ENCODE data around the gene NR0B2. TPM values are rescaled to one million over a fixed set of nuclear protein-coding genes. Genes with fewer than 3 reads are reported as not detected.
"Not testable (repeated sequence)": the region's sequence is repeated elsewhere in the genome, so short reads cannot be mapped to it uniquely, and the experiment has no call there.

Gene NR0B2
- total and polyA plus RNA-seq, 2 experiments from 2014 or later: not detected

DNA sequence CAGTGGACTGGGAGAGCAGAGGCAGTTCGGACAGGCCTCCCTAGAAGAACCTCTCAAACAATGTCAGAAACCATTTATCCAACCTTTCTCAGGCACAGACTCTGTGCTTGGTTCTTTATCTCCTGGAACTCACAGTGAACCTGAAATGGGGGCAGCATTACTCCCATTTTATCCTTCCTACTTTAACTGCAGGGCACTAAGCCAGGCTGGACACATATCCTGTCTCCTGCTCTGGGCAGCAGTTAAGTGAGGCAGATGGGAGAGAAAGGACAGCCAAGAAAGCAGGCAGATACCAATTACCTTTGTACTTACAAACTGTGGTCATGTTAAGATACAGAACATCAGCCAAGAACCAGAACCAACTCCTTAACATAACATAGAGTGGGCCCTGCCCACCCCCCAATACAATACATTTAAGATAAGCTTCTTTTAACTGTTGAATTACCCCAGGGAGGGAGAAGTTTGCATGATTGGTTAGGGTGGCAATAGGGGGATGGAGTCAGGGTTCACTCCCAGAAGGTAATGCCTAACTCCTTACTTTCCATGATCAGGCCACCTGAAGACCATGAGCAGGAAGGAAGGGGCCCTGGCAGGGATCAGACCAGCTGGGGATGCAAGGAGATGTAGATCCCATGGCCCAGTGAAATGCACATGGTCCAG lies 35.6 kb upstream of the NR0B2 start:
- no peak overlapping the region for H3K4me2 ChIP-seq (ENCODE audit: unreplicated experiment)
- no peak overlapping the region for H3K9ac ChIP-seq
- no peaks in the 10 kb centered on the region for H4K20me1 ChIP-seq (ENCODE audit: insufficient read depth)
- TF ChIP-seq EZH2 (IDR thresholded peaks at IDR 0.05; ENCODE audit: insufficient read depth, poor library complexity, severe bottlenecking): no peak
- TF ChIP-seq EZH2phosphoT487 (IDR thresholded peaks at IDR 0.05; ENCODE audit: insufficient read depth, low read depth): no peak
- H3K9me2 ChIP-seq (ENCODE audit: insufficient read depth): no peaks in the 10 kb centered on the region
- peaks cover 18% of the 10 kb centered on the region; the same call in 1 of the 2 replicates for H3K36me3 ChIP-seq (ENCODE audit: low read depth)
- no peak overlapping the region for H2AFZ ChIP-seq
- no peaks in the 10 kb centered on the region for H3K27me3 ChIP-seq (replicated peaks; ENCODE audit: insufficient read depth)
- WGBS, 2 experiments (ENCODE audit: low coverage in 1 of 2, low lambda C conversion rate in 2 of 2, missing lambda C conversion rate in 2 of 2): 50 to 78% methylated on average over 1 of the region's 1 CpG
- no peaks in the 10 kb centered on the region for H3K4me1 ChIP-seq (ENCODE audit: insufficient read depth)
- H3K4me3 ChIP-seq: no peak overlapping the region
- DNase-seq: peak; percentile 18
- no peak overlapping the region for H3K27ac ChIP-seq
- H3K79me2 ChIP-seq (ENCODE audit: insufficient read depth): no peaks in the 10 kb centered on the region
- no peaks in the 10 kb centered on the region for H3K9me3 ChIP-seq (ENCODE audit: low read depth)
- peaks cover 12% of the 10 kb centered on the region; the same call in 1 of the 2 replicates for H3F3A ChIP-seq (ENCODE audit: insufficient read depth)
- in situ Hi-C loops (cut with MboI): no loop called here

DNA sequence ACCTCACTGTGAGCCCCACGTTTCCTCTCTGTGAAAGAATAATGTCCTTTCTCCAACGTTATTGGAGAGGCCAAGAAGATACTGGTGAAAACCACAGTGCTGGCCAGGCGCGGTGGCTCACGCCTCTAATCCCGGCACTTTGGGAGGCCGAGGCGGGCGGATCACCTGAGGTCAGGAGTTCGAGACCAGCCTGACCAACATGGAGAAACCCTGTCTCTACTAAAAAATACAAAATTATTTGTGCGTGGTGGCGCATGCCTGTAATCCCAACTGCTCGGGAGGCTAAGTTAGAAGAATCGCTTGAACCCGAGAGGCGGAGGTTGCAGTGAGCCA lies 34.9 kb upstream of the NR0B2 start:
- H3K9me2 ChIP-seq (ENCODE audit: insufficient read depth); H3K4me1 ChIP-seq (ENCODE audit: insufficient read depth); H3K9ac ChIP-seq; H3K4me3 ChIP-seq; H3K27ac ChIP-seq; H4K20me1 ChIP-seq (ENCODE audit: insufficient read depth); in situ Hi-C loops (cut with MboI); H3K27me3 ChIP-seq (replicated peaks; ENCODE audit: insufficient read depth); H3K4me2 ChIP-seq (ENCODE audit: unreplicated experiment); H3K79me2 ChIP-seq (ENCODE audit: insufficient read depth); DNase-seq; H2AFZ ChIP-seq; H3K9me3 ChIP-seq (ENCODE audit: low read depth): not testable (repeated sequence)
- Histone ChIP-seq H3K36me3 (ENCODE audit: low read depth) (peaks cover 21% of the 10 kb centered on the region; the same call in 1 of the 2 replicates), H3F3A (ENCODE audit: insufficient read depth) (peaks cover 12% of the 10 kb centered on the region; the same call in 1 of the 2 replicates)
- WGBS, 2 experiments (ENCODE audit: low coverage in 1 of 2, low lambda C conversion rate in 2 of 2, missing lambda C conversion rate in 2 of 2): 92% methylated on average over 16 of the region's 16 CpGs

DNA sequence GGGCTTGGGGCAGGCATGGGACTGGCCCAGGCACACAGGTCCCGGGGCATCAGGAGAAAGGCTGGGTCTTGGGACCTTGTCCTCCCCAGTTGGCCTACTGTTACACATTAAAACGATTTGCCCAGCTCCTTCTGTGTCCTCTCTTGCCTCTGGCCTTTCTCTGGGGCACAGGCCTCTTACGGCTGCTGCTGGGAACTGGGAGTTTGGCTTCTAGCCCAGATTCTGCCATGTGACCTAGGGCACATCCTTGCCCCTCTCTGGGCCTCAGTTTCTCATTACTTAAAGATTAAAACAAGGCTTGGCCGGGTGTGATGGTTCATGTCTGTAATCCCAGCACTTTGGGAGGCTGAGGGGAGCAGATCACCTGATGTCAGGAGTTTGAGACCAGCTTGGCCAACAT lies 32.5 kb upstream of the NR0B2 start:
- Histone ChIP-seq H3K4me1 (ENCODE audit: insufficient read depth) (no peaks in the 10 kb centered on the region), H3K27ac (no peak overlapping the region), H3K9me3 (ENCODE audit: low read depth) (no peaks in the 10 kb centered on the region), H3K4me2 (ENCODE audit: unreplicated experiment) (no peak overlapping the region), H3K27me3 (replicated peaks; ENCODE audit: insufficient read depth) (no peaks in the 10 kb centered on the region), H4K20me1 (ENCODE audit: insufficient read depth) (no peaks in the 10 kb centered on the region), H3K9me2 (ENCODE audit: insufficient read depth) (no peaks in the 10 kb centered on the region), H3K4me3 (no peak overlapping the region), H3K36me3 (ENCODE audit: low read depth) (peaks cover 40% of the 10 kb centered on the region), H3K79me2 (ENCODE audit: insufficient read depth) (peaks cover 2% of the 10 kb centered on the region; the same call in 1 of the 2 replicates), H2AFZ (no peak overlapping the region), H3K9ac (no peak overlapping the region), H3F3A (ENCODE audit: insufficient read depth) (peaks cover 12% of the 10 kb centered on the region; the same call in 1 of the 2 replicates)
- DNase-seq: no peak
- 70 to 73% methylated on average over 4 of the region's 4 CpGs for WGBS, 2 experiments (ENCODE audit: low coverage in 1 of 2, low lambda C conversion rate in 2 of 2, missing lambda C conversion rate in 2 of 2)
- TF ChIP-seq EZH2phosphoT487 (IDR thresholded peaks at IDR 0.05; ENCODE audit: insufficient read depth, low read depth) (no peak), EZH2 (IDR thresholded peaks at IDR 0.05; ENCODE audit: insufficient read depth, poor library complexity, severe bottlenecking) (no peak)
- in situ Hi-C loops (cut with MboI): no loop called here

DNA sequence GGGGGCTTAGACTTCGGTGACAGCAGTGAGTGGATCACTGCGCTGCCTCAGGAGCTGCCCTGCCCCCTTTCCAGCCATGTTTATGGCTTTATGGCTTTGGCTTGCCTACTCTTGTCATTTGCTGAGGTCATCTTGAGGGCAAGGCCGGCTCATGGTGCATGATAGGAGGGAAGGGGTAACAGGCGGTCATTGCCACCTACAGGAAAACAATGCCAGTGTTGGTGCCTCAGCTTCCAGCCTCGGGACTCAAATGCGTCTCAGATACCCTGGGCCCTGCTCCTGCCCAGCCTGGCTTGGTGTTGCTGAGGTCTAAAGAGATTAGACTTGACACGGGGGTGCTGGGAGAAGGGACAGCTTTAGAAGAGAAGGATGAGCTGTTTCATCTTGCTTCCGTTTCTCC lies 32.0 kb upstream of the NR0B2 start:
- no peak overlapping the region for H3K27ac ChIP-seq
- H3K4me1 ChIP-seq (ENCODE audit: insufficient read depth): peaks cover 2% of the 10 kb centered on the region; the same call in 1 of the 2 replicates
- H3K4me2 ChIP-seq (ENCODE audit: unreplicated experiment): no peak overlapping the region
- H3F3A ChIP-seq (ENCODE audit: insufficient read depth): peaks cover 12% of the 10 kb centered on the region; the same call in 1 of the 2 replicates
- TF ChIP-seq EZH2phosphoT487 (IDR thresholded peaks at IDR 0.05; ENCODE audit: insufficient read depth, low read depth) (no peak), EZH2 (IDR thresholded peaks at IDR 0.05; ENCODE audit: insufficient read depth, poor library complexity, severe bottlenecking) (no peak)
- peaks cover 5% of the 10 kb centered on the region; the same call in 1 of the 2 replicates for H3K79me2 ChIP-seq (ENCODE audit: insufficient read depth)
- no peak overlapping the region for H3K4me3 ChIP-seq
- H3K9me2 ChIP-seq (ENCODE audit: insufficient read depth): no peaks in the 10 kb centered on the region
- 71 to 75% methylated on average over 8 of the region's 8 CpGs for WGBS, 2 experiments (ENCODE audit: low coverage in 1 of 2, low lambda C conversion rate in 2 of 2, missing lambda C conversion rate in 2 of 2)
- no peaks in the 10 kb centered on the region for H4K20me1 ChIP-seq (ENCODE audit: insufficient read depth)
- no peak for DNase-seq
- H3K9me3 ChIP-seq (ENCODE audit: low read depth): no peaks in the 10 kb centered on the region
- in situ Hi-C loops (cut with MboI): no loop called here
- peaks cover 40% of the 10 kb centered on the region for H3K36me3 ChIP-seq (ENCODE audit: low read depth)
- H3K27me3 ChIP-seq (replicated peaks; ENCODE audit: insufficient read depth): no peaks in the 10 kb centered on the region
- H3K9ac ChIP-seq: no peak overlapping the region
- H2AFZ ChIP-seq: no peak overlapping the region
